ENCODE results near the gene SFXN2. TPM values are rescaled to one million over a fixed set of nuclear protein-coding genes. Genes with fewer than 3 reads are reported as not detected.
"Not testable (repeated sequence)": the region's sequence is repeated elsewhere in the genome, so short reads cannot be mapped to it uniquely, and the experiment has no call there.

The SFXN2 gene
- total RNA-seq, 1 donor from 2014 or later: 28.6 TPM

DNA sequence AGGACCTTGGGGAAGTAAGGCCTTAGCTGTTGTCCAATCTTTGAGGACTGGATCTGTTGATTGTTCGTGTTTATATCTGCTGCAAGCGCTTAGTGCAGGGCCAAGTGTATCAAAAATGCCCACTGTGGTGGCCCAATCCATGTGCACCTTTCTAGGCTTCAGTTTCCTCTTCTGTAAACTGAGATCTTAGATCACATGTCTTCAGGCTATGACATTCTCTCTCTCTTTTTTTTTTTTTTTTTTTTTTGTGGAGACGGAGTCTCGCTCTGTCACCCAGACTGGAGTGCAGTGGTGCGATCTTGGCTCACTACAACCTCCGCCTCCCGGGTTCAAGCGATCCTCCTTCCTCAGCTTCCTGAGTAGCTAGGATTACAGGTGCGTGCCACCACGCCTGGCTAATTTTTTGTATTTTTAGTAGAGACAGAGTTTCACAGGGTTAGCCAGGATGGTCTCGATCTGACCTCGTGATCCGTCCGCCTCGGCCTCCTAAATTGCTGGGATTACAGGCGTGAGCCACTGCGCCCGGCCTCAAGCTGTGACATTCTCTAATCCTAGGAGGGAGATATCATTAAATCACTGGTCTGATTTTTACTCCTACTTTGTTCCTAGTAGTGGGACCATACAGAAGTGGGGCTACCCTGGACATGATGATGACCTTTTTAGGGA is 2.6 kb downstream of the SFXN2 start:
- intact Hi-C loops (cut with micrococcal nuclease): not testable (repeated sequence)

DNA sequence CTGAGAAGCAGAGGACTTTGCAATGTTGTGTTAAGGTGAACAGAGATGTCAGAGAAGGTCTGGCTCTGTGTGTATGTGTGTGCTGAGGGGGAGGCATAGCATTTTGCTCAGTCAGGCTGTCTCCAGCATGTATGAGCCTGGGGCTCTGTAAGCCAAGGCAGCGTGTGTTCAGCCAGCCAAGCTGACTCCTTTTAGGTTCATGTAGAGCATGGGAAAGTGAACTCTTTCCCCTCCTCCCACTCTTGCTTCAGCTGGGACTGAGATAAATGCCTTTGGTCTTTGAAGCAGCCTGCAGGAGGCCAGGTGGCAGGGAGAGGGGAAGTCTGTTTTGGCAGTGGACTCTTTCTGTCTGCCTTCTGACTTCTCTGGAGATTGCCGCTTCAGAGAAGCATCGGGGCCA is 3.8 kb downstream of the SFXN2 start:
- intact Hi-C loops (cut with micrococcal nuclease): no loop called here

DNA sequence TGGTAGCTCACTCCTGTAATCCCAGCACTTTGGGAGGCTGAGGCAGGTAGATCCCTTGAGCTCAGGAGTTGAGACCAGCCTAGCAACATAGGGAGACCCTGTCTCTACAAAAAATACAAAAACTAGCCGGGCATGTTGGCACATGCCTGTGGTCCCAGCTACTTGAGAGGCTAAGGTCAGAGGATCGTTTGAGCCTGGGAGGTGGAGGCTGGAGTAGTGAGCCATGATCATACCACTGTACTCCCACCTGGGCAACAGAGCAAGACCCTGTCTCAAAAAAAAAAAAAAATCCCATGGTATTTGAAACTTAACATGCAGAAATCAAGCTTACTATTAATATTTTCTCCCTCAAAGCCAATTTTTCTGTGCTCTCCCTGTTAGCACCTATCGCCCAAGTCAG is 5.9 kb downstream of the SFXN2 start:
- intact Hi-C loops (cut with micrococcal nuclease): no loop called here

DNA sequence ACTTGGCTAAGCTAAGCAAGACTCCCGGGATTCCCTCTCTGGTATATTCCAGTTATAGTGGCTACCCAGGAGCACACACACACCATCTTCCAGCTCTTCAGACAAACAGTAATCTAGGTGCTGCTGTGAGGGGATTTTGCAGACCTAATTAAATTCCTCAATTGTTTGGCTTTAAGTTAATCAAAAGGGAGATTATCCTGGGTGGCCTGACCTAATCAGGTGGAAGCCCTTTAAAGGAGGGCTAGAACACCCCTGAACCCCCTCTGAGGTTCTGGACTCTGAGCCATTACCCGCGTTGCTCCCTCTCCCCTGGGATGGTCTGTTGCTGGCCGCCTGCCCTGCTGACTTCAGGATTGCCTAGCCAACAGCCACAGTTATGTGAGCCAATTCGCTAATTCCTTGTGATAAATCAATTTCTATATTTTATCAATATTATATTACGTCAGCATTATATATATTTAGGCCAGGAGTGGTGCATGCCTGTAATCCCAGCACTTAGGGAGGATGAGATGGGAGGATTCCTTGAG is 6.4 kb downstream of the SFXN2 start:
- intact Hi-C loops (cut with micrococcal nuclease): no loop called here

DNA sequence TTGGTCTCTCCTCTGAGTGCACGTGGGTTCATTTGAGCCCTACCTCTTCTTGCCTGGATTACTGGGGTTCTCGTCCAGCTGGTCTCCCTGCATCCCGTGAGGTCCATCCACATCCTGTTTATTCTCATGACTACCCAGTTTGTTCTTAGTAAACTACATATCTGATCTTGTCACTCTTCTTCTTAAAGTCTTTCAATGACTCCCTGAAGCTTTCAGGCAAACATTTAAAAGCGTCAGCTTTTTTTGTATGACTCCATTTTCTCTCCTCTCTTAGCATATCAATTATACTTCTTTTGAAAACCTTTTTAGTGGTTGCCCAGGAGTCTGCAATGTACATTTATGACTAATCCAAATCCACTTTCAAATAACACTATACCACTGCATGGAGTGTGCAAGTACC is 7.5 kb downstream of the SFXN2 start:
- intact Hi-C loops (cut with micrococcal nuclease): no loop called here

DNA sequence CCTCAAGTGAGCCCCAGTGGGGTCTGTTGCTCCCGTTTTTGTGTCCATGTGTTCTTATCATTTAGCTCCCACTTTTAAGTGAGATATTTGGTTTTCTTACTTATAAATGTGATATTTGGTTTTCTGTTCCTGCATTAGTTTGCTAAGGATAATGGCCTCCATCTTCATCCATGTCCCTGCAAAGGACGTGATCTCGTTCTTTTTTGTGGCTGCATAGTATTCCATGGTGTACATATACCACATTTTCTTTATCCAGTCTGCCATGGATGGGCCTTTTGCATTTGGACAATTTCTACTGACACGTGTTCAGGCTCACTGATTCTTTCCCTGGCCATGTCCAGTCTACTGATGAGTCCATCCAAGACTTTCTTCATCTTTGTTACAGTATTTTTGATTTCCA is 9.6 kb downstream of the SFXN2 start:
- intact Hi-C loops (cut with micrococcal nuclease): no loop called here

DNA sequence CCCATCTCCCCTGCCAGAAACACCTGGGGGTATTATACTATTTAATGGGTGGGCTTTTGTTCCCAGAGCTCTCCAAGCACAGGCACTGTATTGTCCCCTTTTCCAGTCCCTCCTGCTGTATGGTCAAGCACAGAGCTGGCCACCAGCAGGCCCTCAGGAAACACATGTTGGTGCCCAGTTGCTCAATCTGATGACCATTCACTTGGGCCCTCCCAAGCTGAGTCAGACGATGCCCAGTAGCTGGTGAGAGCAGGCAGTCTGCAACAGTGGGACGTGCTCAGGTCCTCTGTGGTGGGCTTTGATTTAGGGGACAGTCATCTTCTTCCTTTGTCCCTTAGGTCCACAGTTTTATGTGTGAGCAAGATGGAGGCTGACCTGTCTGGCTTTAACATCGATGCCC is 11.8 kb downstream of the SFXN2 start:
- intact Hi-C loops (cut with micrococcal nuclease): no loop called here

DNA sequence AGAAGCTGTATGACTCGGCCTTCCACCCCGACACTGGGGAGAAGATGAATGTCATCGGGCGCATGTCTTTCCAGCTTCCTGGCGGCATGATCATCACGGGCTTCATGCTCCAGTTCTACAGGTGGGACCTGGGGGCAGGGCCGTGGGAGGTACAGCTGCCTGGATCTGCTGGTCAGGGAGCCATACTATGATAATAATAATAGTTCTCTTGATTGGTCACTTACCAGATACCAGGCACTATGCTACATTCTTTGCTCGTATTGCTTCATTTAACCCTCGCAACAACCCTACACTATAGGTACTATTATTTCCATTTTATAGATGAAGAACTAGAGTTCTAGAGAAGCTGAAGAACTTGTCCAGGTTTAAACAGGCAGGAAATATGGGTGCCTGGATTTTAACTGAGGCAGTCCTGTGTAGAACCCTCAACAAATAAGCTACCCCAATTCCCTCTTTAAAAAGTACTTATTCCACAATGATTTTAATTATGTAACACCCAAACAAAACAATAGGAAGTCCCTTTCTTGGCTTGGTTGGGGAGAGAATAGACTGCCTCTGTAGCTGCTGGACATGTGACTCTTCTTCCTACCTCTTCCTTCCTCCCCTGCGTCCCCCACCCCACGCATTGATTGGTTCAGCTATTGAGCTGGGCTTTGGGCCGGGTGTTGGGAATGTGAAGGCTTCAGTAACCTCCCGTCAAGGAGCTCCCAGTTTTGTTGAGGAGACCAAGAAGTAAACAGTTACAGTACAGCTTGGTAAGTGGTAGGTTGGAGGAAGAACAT is 12.8 kb downstream of the SFXN2 start:
- intact Hi-C loops (cut with micrococcal nuclease): no loop called here

DNA sequence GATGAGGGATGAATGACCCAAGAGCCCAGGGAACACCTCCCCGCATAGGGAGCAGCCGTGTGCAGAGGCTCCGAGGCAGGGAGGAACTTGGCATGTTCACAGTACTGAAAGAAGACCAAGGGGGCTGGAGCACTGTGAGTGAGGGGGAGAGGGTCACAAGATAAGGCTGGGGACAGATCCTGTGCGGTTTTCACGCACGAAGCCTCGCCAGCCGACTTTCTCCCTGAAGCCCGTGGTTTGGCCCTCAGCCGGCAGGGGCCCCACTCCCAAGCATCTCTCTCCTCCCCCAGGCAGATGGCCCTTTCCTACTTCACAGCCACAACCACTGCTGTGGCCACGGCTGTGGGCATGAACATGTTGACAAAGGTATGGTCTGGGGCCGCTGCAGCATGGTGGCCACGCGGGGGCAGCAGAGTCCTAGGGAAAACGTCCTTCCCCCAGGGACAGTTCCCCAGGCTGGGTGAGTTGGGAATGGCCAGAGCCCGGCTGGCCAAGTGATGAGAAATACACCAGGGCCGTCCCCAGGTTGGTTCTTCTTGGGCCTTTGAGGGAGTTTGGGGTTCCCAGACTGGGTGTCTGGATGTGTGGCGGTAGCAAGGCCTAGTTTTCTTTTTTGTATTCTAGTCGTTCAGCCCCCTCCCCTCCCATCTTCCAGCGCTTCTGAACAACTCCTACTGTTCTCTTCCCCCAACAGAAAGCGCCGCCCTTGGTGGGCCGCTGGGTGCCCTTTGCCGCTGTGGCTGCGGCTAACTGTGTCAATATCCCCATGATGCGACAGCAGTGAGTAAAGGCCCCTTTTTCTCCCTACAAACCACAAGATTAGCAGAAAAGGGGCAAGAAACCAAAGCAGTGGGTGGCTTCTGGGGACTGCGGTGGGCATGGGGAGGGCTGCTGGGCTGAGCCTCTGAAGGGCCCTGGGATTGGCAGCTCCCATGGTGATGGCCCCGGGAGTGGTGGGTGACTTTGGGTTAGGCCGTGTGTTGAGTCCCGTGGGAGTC is 14.9 kb downstream of the SFXN2 start:
- intact Hi-C loops (cut with micrococcal nuclease): no loop called here

DNA sequence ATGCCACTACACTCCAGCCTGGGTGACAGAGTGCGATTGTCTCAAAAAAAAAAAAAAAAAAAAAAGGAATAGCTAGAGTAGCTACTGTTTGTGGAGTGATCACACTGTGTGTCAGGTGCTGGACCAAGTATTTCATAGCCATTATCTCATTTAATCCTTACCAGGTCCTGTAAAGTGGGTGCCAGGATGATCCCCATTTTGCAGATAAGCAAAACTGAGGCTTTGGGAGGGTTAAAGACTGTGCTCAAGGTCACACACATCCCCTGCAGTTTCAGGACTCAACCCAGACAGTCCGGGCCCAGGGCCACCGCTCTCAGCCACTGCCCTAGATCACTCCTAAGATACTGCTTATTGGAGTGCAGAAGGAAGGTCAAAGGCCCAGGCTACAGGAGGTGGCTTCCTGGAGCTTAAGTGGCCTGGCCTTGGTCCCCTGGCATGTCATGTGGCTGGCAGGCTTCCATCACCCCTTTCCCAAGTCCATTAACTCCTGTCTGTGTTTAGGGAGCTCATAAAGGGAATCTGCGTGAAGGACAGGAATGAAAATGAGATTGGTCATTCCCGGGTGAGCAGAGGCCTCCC is 16.9 kb downstream of the SFXN2 start:
- intact Hi-C loops (cut with micrococcal nuclease): no loop called here

DNA sequence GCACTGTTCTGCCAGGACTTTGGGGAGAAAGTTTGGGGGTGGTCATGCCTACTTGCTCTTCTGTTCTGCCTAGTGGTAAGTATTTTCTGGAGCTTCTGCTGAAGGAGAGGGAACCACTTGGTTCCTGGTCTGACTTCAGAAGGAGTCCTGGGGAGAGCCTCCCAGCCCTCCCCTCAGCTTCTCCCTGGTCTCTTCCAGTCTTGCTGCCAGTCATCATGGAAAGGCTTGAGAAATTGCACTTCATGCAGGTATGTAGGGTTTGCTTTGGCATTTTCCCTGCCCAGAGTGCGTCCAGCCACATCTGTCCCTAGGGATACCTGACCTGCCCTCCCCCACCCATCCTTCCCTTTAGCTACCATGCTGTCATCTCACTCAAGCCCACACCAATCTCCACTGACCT is 18.2 kb downstream of the SFXN2 start:
- intact Hi-C loops (cut with micrococcal nuclease): no loop called here

DNA sequence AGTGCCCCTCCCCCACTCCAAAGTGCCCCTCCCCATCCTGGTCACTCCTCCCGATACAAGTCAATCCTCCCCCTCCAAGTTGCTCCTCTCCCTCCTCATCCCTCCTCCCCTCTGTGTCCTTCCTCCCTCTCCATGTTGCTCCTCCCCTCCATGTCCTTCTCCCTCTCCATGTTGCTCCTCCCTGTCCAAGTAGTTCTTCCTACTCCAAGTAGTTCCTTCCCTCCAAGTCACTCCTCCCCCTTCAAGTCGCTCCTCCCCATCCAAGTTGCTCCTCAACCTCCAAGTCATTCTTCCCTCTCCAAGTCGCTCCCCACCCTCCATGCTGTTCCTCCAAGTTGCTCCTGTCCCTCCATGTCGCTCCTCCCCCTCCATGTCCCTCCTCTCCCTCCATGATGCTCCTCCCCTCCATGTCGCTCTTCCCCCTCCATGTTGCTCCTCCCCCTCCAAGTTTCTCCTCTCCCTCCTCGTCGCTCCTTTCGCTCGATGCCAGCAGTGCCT is 20.7 kb downstream of the SFXN2 start:
- intact Hi-C loops (cut with micrococcal nuclease): no loop called here

DNA sequence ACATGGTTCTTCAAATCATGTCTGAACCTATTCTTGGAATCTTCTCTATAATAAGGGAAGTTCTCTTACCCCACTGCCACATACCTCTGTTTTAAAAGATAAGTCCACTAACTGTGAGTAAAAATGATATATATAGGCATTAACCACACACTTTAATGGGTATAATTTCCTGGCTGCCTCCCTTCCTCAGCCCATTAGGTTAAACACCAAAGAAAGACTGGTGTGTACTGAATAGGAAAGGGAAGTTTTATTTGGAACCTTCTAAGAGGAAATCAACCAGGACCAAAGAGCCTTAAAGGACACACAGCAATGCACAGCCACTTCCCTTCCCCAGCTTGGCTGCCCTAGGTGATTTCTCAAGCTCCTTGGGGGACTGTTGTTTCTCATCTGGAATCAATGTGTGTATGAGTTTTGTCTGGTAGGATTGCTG is 24.3 kb downstream of the SFXN2 start:
- intact Hi-C loops (cut with micrococcal nuclease): no loop called here

DNA sequence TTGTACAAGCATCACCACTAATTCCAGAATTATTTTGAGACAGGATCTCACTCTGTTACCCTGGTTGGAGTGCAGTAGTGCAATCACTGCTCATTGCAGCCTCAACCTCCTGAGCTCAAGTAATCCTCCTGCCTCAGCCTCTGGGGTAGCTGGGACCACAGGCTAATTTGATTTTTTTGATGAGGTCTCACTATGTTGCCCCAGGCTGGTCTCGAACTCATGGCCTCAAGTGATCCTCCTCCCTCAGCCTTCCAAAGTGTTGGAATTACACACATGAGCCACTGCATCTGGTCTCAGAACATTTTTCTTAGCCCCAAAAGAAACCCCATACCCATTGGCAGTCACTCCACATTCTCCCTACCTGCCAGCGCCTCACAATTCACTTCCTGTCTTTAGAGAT is 25.8 kb downstream of the SFXN2 start:
- intact Hi-C loops (cut with micrococcal nuclease): loop anchor here (5.0 kb wide), 1 partner anchor 327 kb away; no protein-coding TSS in a partner anchor

DNA sequence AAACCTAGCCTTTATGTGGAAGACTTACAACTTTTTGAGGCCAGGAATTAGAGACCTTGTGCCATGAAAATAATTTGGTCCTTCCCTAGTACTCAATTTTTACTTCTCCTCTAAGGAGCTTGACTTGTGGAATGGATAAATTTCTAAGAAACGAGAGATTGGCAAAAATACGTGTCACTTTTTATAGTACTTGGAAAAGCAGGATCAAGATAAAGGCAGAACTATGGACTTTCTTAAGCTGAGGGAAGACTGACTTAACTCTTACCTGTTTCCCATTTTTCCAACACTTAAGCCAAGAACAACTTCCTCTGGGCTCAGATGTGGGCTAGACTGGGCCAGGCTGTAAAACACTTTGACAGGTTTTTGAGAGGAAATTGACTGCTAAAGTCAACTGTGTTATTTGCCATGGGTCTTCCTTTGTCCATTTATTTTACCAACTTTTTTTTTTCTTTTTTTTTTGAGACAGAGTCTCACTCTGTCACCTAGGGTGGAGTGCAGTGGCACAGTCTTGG is 27.3 kb downstream of the SFXN2 start:
- intact Hi-C loops (cut with micrococcal nuclease): loop anchor here (5.0 kb wide), 1 partner anchor 326 kb away; no protein-coding TSS in a partner anchor

DNA sequence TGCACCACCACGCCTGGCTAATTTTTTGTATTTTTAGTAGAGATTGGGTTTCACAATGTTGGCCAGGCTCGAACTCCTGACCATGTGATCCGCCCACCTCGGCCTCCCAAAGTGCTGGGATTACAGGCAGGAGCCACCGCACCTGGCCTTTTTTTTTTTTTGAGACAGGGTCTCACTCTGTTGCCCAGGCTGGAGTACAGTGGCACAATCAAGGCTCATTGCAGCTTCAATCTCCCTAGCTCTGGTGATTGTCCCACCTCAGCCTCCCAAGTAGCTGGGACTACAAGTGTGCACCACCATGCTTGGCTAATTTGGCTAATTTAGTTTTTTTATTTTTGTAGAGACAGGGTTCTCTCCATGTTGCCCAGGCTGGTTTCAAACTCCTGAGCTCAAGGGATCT is 27.9 kb downstream of the SFXN2 start:
- intact Hi-C loops (cut with micrococcal nuclease): loop anchor here (5.0 kb wide), 1 partner anchor 325 kb away; no protein-coding TSS in a partner anchor

DNA sequence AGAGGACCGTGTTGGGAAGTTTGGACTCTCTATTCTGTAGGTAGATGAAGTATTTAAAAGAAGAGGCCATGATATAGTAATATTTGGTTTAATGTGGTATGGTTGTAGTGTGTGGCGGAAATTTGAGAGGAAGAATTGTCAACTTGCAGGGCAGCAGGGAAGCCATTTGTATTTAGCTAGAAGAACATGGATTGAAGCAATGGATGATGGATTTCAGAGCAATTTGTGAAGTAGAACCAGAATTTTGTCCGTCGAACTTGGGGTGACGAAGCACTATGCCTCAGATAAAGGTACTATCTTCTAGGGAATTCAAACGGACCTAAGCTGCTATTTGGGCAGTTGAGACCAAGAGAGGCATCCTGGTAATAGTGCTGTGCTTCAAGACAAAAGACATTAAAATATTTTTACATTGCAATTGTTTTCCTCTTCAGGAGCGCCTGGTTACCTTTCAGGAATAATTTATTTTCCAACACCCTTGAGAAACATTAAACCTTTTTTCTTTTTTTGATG is 28.7 kb downstream of the SFXN2 start:
- intact Hi-C loops (cut with micrococcal nuclease): loop anchor here (1.0 to 5.0 kb wide), 5 partner anchors 29 to 324 kb away; partner anchors contain the start of genes ARL3, BORCS7, CNNM2 and SFXN2

DNA sequence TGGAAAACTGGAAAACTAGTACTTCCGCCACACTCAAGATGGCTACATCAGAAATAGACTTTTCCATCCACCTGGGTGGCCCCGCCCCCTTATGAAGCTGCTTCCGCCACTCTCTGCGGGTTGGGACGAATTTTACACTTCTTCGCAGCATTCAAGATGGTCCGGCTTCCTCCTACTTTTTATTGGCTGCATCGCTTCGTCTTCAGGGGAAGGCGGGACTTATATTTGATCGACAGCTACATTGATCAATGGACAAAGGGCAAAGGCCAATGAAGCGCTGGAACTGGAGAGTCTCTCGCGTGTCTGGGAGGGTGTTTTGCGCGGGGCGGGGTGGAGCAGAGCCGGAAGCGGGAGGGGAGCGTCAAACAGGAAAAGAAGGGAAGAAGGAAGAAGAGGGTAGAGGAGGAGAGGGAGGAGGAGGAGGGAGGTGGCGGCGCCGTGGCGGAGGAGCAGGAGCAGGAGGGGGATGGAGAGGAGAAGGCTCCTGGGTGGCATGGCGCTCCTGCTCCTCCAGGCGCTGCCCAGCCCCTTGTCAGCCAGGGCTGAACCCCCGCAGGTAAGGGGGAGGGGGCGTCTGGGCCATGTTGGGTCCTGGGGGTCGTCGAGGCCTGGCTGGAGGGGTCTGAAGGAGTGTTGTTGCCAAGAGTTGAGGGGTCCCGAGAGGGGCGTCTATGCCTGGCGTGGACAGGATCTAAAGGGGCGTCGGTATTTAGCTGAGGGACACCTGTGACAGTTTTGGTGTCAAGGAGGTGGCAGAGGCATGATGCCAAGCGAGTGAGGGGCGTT is 29.3 kb downstream of the SFXN2 start, which contains the start of gene WBP1L:
Gene WBP1L (plus strand): TSS at position 361 of the 786 bp plus-strand sequence. CDS start 106 bp downstream, at position 467.
- intact Hi-C loops (cut with micrococcal nuclease): loop anchor here (1.0 to 5.0 kb wide), 5 partner anchors 29 to 324 kb away; partner anchors contain the start of genes ARL3, BORCS7, CNNM2 and SFXN2
